ENCODE measurements around the gene FBLN7.

FBLN7 gene

GRCh38 chr2:112157472-112157871 lies 19.3 kb downstream of the FBLN7 start:
- no peak for DNase-seq (ENCODE audit: low read depth in 2 of 2)

GRCh38 chr2:112159454-112159921 lies 21.3 kb downstream of the FBLN7 start:
- DNase-seq (ENCODE audit: low read depth in 2 of 2): no peak

GRCh38 chr2:112160283-112161250 lies 22.4 kb downstream of the FBLN7 start:
- DNase-seq (ENCODE audit: low read depth in 2 of 2): no peak

GRCh38 chr2:112161431-112162145 lies 23.4 kb downstream of the FBLN7 start:
- no peak for DNase-seq (ENCODE audit: low read depth in 2 of 2)

DNA sequence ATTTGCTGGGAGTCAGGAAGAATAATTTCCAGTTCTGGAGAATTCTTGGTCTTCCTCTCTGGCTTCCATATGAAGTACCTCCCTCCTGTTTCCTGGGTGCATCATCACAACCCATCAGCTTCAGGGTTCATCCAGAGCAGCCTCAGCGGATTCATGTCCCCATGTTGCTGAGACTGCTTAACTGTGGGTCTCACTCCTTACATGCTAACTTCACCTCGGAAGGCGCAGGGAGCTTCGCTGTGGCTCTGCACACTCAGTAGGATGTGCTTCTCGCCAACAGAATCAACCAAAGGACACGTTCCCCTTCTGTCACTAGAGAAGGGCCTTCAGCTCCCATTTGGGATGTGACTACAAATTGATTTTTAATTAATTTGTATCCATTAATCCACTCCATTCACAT lies 24.2 kb downstream of the FBLN7 start:
- DNase-seq (ENCODE audit: low read depth in 2 of 2): no peak

- no peak for DNase-seq (ENCODE audit: low read depth in 2 of 2)
Observed at GRCh38 chr2:112162956-112163355, 24.8 kb downstream of the FBLN7 start.

DNA sequence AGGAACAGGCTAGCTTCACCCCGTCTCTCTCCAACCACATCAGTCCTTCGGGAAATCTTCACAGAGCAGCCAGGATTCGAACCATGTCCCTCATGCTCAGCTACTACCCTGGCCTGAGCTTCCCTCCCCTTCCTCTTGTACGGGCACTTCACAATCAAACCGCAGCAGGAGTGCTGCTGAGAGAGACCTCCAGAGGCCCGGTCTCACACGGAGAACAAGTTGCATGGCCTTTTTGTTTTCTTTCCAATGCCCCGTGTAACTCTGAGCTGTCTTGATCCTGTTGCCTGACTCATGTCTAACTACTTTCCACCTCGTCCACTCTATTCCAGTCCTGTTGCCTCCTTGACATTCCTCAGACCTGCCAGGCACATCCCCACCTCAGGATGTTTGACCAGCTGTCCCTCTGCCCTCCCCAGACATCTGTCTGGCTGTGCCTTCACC lies 25.4 kb downstream of the FBLN7 start:
- DNase-seq (ENCODE audit: low read depth in 2 of 2): no peak

DNA sequence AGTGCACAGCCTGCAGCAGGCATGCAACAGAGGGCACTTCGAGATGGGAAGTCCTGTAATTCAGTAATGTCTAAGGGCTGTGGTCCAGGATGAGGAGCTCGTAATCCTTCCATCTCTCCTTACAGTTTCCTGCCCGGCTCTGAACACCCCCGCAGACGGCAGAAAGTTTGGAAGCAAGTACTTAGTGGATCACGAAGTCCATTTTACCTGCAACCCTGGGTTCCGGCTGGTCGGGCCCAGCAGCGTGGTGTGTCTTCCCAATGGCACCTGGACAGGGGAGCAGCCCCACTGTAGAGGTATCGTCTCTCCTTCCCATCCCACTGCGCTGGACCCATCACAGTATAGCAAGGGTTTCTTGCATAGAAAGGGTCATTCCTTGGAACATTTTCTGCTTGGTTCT lies 26.7 kb downstream of the FBLN7 start:
- DNase-seq (ENCODE audit: low read depth in 2 of 2): no peak

DNA sequence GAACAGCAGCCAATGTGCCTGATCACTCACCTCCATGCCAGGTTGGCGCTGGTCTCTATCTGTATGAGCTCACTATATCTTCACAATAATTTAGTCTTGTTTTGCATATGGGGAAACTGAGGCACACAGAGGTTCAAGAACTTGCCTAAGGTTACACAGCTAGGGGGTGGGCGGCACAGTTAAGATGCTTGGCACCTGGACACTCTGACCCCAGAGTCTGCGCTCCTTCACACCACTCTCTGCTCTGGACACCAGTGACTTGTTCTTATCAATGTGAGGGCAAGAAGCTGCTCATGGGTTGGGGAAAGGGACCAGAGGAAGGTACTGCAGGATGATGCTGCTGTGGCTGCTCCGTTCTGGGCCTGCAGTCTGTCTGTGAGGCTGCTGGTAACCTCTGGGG lies 27.1 kb downstream of the FBLN7 start:
- no peak for DNase-seq (ENCODE audit: low read depth in 2 of 2)

DNA sequence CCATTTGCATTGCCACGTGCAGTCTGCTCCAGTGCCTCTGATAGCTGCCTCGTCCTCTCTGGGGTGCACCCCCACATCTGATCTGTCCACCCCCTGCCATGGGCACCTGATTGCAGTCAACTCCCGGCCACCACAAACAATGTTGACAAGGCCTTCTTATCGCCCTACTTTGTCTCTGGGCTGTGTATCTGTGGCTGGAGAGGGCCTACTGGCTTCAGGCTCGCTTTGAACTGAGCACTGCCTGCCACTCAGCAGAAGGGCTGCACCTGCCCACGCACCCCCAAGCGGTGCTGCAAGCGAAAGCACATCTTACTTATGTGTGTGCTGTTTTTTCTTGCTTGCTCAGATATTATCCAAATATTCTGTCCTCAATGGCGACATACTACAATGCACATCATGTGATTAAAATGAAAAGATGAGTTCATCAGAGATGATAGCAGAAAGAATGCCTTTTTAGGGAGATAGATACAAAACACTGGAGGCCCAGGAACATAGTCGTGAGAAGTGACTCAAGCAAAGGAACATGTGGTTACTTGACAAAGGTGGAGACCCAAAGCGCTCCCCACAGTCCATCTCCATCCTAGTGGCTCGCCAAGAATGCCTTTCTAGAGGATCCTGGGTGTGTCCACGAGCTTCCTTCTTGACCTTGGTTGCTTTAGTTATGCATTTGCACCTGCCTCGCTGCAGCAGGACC lies 28.8 kb downstream of the FBLN7 start:
- no peak for DNase-seq (ENCODE audit: low read depth in 2 of 2)

GRCh38 chr2:112168422-112169124 lies 30.4 kb downstream of the FBLN7 start:
- no peak for DNase-seq (ENCODE audit: low read depth in 2 of 2)

DNA sequence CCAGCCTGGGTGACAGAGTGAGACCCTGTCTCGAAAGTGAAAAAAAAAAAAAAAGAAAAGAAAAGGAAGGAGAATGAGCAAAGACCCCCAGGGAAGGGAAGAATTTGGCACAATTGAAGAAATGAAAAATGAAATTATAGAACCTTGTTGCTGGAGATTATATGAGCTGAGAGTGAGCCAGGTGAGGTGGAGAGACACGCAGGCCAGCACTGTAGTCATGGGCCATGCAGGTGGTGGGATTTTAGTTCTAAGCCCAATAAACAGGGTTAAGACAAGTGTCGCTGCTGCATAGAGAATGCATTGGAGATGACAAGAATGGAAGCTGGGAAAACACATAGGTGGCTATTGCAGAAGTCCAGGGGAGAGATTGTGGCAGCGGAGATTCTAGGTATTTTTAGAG lies 32.3 kb downstream of the FBLN7 start:
- DNase-seq (ENCODE audit: low read depth in 2 of 2): no peak

DNA sequence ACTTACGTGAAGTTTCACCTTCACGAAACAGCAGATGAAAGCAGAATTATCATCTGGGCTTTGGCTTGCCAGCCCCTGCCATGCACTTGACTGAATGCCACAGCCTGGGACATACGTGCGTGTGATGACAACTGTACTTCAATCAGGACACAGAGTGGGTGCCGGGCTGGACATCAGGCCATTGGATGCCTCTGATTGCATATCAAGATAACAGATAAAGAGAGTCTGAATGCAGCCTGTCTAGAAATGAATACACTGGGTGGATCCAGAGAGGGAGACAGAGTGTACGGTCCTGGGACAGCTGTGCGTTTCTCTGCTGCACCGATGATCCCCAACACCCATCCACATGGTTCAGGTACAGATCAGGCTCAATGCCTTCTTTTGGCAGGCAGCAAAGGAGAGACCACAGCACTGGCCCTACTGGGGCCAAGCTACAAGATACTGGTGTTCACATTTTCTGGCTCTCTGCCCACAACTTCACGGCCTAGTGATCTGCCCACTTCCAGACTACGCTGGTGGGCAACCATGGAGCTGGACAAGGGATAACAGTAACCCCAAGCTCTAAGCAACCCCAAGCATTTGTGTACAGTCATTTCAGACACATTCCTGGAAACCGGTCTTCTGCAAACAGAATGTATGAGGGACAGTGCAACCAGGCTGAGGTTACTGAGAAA lies 35.6 kb downstream of the FBLN7 start:
- DNase-seq (ENCODE audit: low read depth in 2 of 2): no peak

DNA sequence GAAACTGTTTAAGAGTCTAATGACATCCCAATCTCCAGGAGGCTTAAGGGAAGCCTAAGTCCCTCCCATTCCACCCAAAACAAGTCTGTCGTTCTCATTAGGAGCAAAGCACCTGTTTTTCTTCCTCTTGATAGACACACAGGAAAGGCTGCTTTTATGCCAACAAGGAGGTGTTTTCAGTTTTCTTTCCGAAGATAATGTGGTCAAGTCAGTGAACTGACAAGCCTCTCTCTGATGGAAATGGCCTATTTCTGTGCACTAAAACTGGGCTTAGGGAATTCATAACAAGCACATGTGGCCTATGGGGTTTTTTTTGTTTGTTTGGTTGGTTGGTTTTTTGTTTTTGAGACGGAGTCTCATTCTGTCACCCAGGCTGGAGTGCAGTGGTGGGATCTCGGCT lies 36.2 kb downstream of the FBLN7 start:
- no peak for DNase-seq (ENCODE audit: low read depth in 2 of 2)

DNA sequence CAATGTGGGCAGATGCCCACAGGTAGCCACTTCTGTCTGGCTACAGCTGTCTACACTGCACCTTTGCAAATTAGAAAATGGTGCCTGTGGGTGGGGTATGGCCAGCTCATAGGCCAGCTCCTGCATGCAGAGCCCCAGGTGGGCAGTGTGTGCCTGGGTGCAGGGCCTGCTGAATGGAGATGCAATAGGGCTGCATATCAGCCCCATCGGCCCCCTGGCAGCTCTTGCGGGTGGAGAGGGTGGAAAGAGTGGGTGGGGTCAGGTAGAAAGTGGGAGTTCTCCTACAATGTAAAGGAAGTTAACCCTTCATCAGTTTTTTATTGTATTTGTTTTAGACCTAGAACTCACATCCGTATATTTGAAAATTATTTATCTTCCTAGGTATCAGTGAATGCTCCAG lies 37.1 kb downstream of the FBLN7 start:
- DNase-seq (ENCODE audit: low read depth in 2 of 2): no peak

DNA sequence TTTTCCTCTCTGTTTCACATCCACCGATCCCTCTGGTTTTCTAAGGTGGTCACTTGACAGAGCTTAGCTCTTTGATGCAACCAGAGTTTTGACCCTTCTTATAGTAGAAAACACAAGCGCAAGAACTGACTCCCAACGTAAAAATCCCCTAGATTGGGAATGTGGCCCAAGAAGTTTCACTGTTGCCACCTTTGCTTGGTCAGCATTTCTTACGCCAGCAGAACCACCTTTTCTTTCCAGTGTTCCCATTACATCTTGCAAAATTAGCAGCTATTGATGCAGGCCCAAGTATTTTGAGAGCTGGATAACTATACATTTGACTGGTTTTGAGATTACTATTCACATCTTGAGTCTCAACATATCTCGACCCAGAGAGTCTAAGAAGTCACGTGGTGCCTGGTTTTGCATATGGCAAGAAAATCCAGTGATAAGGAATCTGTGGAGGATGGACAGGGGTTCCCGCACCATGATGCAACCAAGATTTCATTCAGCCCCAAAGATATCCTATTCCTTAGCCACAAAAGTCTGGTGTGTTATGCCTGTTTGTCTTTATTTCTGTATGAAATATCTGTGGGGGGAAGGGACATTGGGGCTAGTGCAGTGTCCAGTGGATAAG lies 37.9 kb downstream of the FBLN7 start:
- no peak for DNase-seq (ENCODE audit: low read depth in 2 of 2)

DNA sequence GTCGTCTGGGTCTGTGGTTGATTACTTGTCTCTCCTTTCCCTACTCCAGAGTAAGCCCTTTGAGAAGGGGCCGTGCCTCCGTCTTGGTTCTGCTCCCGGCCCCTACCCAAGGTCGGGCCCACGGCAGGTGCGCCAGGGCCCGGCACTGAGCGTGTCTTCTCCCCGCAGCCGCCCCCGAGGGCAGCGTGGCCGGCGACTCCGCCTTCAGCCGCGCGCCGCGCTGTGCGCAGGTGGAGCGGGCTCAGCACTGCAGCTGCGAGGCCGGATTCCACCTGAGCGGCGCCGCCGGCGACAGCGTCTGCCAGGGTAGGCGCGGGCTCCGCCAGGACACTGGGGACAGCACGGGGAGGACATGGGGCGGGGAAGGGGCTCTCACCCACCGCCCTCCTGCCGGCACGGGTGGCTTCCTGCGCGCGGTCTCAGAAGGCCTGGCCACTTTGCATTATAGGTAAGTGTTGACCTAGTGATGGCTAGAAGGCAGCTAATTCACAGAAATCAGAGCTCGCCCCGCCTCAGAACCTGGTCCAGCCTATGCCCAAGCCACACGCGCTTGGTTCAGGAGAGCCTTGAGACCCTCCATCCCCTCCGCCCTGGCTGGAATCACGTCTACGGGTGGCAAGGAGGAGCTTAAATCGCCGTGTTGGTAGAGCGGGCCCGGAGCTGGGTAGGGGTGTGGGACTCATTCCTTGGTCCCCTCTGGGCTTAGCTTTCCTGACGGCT lies 43.5 kb downstream of the FBLN7 start:
- DNase-seq (ENCODE audit: low read depth in 2 of 2): peak; percentile 58 to 64

DNA sequence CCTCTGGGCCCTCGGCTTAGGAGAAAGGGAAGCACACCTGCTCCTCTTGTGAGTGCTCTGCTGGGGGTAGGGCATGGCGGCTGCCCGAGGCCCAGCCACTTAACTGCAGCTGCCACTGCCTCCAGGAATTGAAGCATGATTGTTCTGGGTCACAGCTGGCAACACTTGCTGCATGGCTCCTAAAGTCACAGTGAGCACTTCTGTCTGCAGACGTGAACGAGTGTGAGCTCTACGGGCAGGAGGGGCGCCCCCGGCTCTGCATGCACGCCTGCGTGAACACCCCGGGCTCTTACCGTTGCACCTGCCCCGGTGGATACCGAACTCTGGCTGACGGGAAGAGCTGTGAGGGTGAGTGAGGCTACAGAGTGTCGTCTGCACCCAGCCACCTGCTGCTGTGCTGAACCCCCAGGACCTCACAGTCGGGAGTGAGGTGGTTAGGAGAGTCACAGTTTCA lies 44.4 kb downstream of the FBLN7 start:
- DNase-seq (ENCODE audit: low read depth in 2 of 2): peak; percentile 45 to 54

- no peak for DNase-seq (ENCODE audit: low read depth in 2 of 2)
Observed at GRCh38 chr2:112183327-112184025, 45.3 kb downstream of the FBLN7 start.

Measured in stimulated activated CD4-positive, alpha-beta T cell treated with anti-CD3 and anti-CD28 coated beads, Interleukin-1b, Interleukin-23, amount 100 ng/mL, for 4 hours (primary cell).